SJCRH30 (cell line): ENCODE results near the gene SETX. TPM values are rescaled to one million over a fixed set of nuclear protein-coding genes. Genes with fewer than 3 reads are reported as not detected.

Experiments
- DNase-seq, 2 experiments: peaks; one replicate each; pipeline ENCODE4 v3.0.0-alpha.2; 2015 to 2020
- H3K27ac ChIP-seq: fragments of 250-450 bp; sonication (Bioruptor Pico); 2 replicates; pipeline ENCODE4 v1.5.1; 2020; ENCODE audit warnings: mild to moderate bottlenecking, moderate library complexity
- H3K27me3 ChIP-seq: fragments of 250-450 bp; sonication (Bioruptor Pico); 2 replicates; pipeline ENCODE4 v1.5.1; 2020; ENCODE audit warnings: mild to moderate bottlenecking, moderate library complexity
- H3K36me3 ChIP-seq: fragments of 250-450 bp; sonication (Bioruptor Pico); 2 replicates; pipeline ENCODE4 v1.5.1; 2020; ENCODE audit warnings: mild to moderate bottlenecking, moderate library complexity
- H3K4me1 ChIP-seq: fragments of 250-450 bp; sonication (Bioruptor Pico); 2 replicates; pipeline ENCODE4 v1.5.1; 2020; ENCODE audit warnings: mild to moderate bottlenecking, moderate library complexity
- H3K4me3 ChIP-seq: fragments of 250-450 bp; sonication (Bioruptor Pico); 2 replicates; pipeline ENCODE4 v1.5.1; 2020; ENCODE audit warnings: mild to moderate bottlenecking, moderate library complexity
- H3K9me3 ChIP-seq: fragments of 250-450 bp; sonication (Bioruptor Pico); replicated peaks from 2 replicates; pipeline ENCODE4 v1.5.1; 2020; ENCODE audit warnings: mild to moderate bottlenecking, moderate library complexity
- total RNA-seq: library from RNA; depleted of rRNA; stranded (reverse); fragments of >200 nt; shearing (Covaris generic); gene quantifications from 2 replicates; pipeline ENCODE4 v1.2.3, GENCODE V29; 2014

The SETX gene
- total RNA-seq, 1 experiment from 2014 or later, result 51.7 TPM

DNA sequence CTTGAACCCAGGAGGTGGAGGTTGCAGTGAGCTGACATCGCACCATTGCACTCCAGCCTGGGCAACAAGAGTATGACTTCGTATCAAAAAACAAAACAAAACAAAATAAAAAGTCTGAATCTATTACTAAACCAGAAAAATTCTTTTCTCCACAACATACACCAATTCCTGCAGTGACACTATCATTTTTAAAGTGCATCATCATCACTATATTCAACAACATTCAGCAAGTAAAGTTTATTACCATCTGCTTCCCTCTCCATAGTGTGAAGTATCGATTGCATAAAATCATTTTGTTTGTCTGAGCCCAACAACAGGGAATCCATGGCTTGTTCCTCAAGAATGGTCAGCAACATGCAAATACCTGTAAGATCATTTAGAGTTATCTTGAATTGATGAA is 20.4 kb downstream of the SETX start:
- Histone ChIP-seq H3K27me3 (no peaks in the 10 kb centered on the region), H3K27ac (no peak overlapping the region), H3K9me3 (no peaks in the 10 kb centered on the region), H3K4me1 (no peaks in the 10 kb centered on the region), H3K4me3 (no peak overlapping the region), H3K36me3 (peaks cover 81% of the 10 kb centered on the region)
- DNase-seq, result no peak

DNA sequence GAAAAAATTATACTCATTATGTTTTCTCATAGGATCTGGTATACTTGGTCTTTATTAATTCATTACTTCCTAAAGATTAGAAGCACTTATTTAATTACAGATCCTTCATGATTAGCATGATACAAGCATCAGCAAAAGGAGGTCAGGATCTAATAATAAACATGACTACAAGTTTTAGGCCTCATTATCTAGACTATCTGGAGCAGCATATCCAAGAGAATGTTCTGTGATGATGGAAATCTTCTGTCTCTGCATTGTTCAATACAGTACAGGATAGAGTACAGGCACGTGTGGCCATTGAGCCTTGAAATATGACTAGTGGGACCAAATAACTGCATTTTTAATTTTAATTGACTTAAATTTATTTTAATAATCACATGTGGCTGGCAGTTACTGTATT is 21.2 kb downstream of the SETX start:
- H3K36me3 ChIP-seq, result peaks cover 83% of the 10 kb centered on the region
- no peak overlapping the region for H3K4me3 ChIP-seq
- DNase-seq, result no peak
- H3K27me3 ChIP-seq, result no peaks in the 10 kb centered on the region
- no peak overlapping the region for H3K27ac ChIP-seq
- H3K4me1 ChIP-seq, result no peaks in the 10 kb centered on the region
- H3K9me3 ChIP-seq, result no peaks in the 10 kb centered on the region

DNA sequence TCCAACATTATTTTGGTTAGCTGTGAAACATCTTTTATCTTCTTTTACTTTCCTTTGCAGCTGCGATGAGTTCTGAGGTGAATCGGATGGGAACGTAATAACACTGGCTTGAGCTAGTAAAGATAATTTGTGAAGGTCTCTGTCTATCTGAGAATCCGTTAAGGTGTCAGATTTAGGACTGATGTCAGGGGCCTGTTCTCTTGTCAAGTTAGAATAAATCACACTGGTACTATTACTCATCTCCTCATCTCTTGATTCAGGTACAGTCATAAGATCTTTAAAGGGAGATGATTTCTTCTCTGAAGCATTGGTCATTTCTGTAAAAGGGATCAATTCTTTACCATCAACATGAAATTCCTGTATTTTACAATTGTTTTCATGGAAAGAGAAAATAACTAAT is 26.2 kb downstream of the SETX start:
- Histone ChIP-seq H3K9me3 (no peaks in the 10 kb centered on the region), H3K36me3 (peaks cover 86% of the 10 kb centered on the region), H3K4me1 (no peaks in the 10 kb centered on the region), H3K27me3 (no peaks in the 10 kb centered on the region), H3K4me3 (no peak overlapping the region), H3K27ac (no peak overlapping the region)
- DNase-seq, result no peak

DNA sequence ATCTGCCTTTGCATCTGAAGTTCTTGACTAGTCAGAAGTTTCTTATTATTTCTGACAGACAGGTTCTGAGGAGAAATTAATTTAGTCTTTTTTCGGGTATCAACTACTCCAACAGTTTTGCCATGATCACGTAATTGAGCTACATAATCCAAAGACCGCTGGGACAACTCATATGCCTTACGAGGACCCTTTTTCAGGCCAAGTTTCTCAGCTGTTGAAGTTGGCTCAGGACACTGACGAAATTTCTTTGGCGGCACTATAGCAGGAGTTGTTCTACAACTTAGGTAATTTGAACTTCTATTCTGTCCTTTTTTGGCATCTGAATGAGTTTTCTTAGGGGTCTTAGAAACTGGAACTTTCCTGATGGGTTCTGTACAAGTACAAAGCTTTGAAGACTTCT is 27.2 kb downstream of the SETX start:
- Histone ChIP-seq H3K9me3 (no peaks in the 10 kb centered on the region), H3K4me3 (no peak overlapping the region), H3K27me3 (no peaks in the 10 kb centered on the region), H3K36me3 (peaks cover 91% of the 10 kb centered on the region), H3K4me1 (no peaks in the 10 kb centered on the region), H3K27ac (no peak overlapping the region)
- DNase-seq, result no peak

DNA sequence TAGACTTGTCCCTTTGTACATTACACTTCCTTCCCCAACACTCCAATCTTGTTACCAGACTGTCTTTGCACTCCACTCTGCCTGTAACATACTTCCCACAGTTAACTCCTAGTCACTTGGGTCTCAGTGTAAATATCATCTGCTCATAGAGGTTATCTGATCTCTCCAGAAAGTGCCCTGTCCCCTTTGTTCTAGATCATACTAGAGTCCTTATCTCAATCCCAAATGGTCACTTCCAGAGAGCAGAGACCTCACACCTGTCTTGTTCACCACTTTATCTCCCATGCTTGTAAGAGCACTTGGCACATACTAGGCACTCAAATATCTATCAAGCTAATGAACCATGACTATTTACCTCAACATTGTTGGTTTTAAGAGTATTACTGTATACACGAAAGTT is 30.4 kb downstream of the SETX start:
- peaks cover 82% of the 10 kb centered on the region for H3K36me3 ChIP-seq

DNA sequence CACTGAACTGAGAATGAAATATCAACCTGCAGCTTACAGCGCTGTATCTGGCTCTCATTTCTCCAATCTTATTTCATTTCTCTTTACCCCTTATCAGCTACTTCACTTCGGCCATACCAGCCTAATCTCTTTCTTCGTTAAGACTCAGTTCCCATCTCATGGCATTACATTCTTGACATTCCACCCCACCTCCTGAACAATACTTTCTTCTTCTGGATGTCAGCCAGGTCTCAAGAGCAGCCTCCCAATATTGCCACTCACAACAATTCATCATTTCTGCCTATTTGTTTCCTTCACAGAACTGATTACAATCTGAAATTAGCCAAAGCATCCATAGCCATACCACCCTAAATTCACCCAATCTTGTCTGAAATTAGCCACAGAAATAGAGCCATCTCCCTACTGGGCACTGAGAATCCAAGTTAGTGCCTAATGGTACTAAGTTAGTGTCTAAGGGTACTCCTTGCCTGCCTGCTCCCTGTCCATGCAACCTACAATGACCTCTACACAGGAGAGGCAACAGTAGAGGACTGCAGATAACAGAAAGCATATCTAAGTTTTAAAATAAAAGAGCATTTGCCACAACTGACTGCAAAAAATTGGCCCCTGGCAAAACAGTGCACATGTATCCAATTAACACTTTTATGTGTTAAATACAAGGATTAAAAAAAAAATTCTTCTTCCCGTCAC is 35.2 kb downstream of the SETX start:
- no peaks in the 10 kb centered on the region for H3K9me3 ChIP-seq
- H3K27me3 ChIP-seq, result no peaks in the 10 kb centered on the region
- peaks cover 72% of the 10 kb centered on the region for H3K36me3 ChIP-seq
- H3K27ac ChIP-seq, result no peak overlapping the region
- H3K4me3 ChIP-seq, result no peak overlapping the region
- DNase-seq, result no peak
- H3K4me1 ChIP-seq, result peaks cover 6% of the 10 kb centered on the region; the same call in 1 of the 2 replicates

More for the DNA sequence above, 30.4 kb downstream of the SETX start:
- H3K9me3 ChIP-seq, result no peaks in the 10 kb centered on the region
- DNase-seq, result peak in 1 of 2 experiments; percentile 11
- H3K4me1 ChIP-seq, result peaks cover 5% of the 10 kb centered on the region; the same call in 1 of the 2 replicates
- H3K4me3 ChIP-seq, result no peak overlapping the region
- H3K27me3 ChIP-seq, result no peaks in the 10 kb centered on the region
- H3K27ac ChIP-seq, result no peak overlapping the region

DNA sequence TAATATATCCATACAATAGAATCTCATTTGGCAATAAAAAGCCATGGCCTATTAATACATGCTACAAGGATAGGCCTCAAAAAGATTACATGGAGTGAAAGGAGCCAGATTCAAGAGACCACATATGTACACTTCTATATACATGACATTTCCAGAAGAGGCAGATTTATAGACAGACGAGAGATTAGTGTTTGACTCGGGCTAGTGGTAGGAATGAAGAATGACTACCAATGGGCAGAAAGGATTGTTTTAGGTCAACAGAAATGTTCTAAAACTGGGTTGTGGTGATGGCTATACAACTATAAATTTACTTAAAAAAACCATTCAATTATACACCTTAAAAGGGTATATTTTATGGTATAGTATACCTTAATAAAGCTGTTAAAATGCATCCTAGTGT is 41.9 kb downstream of the SETX start:
- Histone ChIP-seq H3K9me3 (no peaks in the 10 kb centered on the region), H3K4me3 (no peak overlapping the region), H3K27me3 (no peaks in the 10 kb centered on the region), H3K4me1 (no peaks in the 10 kb centered on the region), H3K36me3 (peaks cover 47% of the 10 kb centered on the region), H3K27ac (no peak overlapping the region)
- no peak for DNase-seq

DNA sequence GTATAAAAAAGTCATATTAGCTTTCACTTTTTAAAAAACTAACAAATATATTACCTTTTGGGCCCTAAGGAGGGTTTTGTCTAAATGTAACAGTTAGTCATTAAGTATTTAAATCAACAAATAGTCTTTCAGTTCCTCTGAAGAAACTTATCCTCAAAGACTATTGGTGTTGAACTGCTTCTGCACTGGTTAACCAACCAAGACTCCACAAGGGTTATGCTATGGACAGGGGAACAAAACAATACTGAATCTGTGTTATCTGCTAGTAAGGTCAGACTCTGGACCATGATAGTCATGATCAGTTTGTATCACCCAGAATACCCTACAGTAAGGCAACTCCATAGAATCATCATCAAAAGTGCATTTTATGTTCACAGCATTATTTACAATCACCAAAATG is 42.4 kb downstream of the SETX start:
- H3K27me3 ChIP-seq, result no peaks in the 10 kb centered on the region
- H3K4me3 ChIP-seq, result no peak overlapping the region
- DNase-seq, result no peak
- no peaks in the 10 kb centered on the region for H3K9me3 ChIP-seq
- H3K4me1 ChIP-seq, result no peaks in the 10 kb centered on the region
- peaks cover 50% of the 10 kb centered on the region for H3K36me3 ChIP-seq
- no peak overlapping the region for H3K27ac ChIP-seq

DNA sequence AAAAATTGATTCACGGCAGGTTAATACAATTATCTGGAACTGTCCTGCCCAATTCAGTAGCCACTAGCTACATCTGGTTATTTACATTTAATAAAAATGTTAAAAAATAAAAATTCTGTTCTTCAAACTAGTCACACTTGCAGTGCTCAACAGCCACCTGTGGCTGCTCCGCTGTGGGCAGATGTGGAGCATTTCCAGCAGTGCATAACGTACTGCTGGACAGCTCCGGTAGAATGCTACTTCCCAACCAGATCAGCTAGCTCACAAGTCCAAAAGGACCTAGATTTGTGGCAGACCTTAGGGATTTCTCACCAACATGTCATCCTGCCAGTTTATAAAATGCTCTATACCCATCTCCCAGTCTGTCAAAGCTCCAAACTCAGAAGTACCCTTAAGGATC is 42.8 kb downstream of the SETX start:
- DNase-seq, result no peak
- Histone ChIP-seq H3K27ac (no peak overlapping the region), H3K4me1 (no peaks in the 10 kb centered on the region), H3K9me3 (no peaks in the 10 kb centered on the region), H3K4me3 (no peak overlapping the region), H3K27me3 (no peaks in the 10 kb centered on the region), H3K36me3 (peaks cover 51% of the 10 kb centered on the region)

DNA sequence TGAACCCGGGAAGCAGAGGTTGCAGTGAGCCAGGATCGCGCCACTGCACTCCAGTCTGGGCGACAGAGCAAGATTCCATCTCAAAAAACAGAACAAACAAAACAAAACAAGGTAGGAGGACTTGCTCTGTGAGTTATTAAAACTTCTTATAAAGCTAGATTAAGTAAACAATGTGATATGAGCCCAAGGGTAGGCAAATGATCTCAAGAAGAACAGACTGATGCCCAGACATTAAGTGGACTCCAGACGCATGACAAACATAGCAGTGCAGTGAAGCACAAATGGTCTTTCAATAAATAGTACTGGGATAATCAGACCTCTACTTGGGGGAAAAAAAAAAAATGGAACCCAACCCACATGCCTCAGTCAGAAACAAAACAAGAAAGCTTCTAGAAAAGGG is 45.7 kb downstream of the SETX start:
- Histone ChIP-seq H3K36me3 (peaks cover 53% of the 10 kb centered on the region), H3K4me3 (no peak overlapping the region), H3K4me1 (no peaks in the 10 kb centered on the region), H3K27me3 (no peaks in the 10 kb centered on the region), H3K27ac (no peak overlapping the region), H3K9me3 (no peaks in the 10 kb centered on the region)
- DNase-seq, result no peak

DNA sequence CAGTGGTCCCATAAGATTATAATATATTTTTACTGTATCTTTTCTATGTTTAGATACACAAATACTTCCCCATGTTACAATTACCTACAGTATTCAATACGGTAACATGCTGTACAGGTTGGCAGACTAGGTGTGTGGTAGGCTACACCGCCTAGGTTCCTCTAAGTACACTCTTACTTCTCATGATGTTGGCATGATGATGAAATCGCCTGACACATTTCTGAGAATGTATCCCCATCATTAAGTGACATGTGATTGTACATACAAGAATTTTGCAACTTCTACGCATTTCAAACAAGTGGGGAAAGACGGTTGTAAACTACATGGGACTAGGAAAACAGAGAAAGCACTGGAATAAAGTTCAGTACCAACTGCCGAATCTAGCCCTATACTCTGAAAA is 53.3 kb downstream of the SETX start:
- no peaks in the 10 kb centered on the region for H3K27me3 ChIP-seq
- peaks cover 68% of the 10 kb centered on the region for H3K36me3 ChIP-seq
- no peaks in the 10 kb centered on the region for H3K4me1 ChIP-seq
- H3K27ac ChIP-seq, result no peak overlapping the region
- H3K9me3 ChIP-seq, result no peaks in the 10 kb centered on the region
- H3K4me3 ChIP-seq, result no peak overlapping the region
- no peak for DNase-seq

DNA sequence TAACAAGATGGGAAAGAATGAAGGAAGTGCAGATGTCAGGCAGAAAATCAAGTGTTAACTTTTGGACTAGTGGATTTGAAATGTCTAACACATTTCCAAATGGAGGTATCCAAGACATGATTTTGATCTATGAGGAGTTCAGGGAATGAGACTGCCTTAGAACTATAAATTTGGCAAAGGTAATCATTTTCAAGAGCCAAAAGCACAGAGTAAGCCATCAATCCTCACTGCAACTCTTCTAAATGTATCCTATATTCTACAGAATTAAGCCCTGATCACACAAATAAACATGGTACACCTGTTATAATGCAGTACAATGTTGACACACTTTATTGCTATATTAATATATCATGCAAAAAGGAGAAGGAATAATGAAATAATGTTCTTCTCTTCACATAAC is 55.6 kb downstream of the SETX start:
- H3K36me3 ChIP-seq, result peaks cover 76% of the 10 kb centered on the region
- no peak overlapping the region for H3K4me3 ChIP-seq
- no peaks in the 10 kb centered on the region for H3K4me1 ChIP-seq
- DNase-seq, result no peak
- no peaks in the 10 kb centered on the region for H3K9me3 ChIP-seq
- H3K27ac ChIP-seq, result no peak overlapping the region
- no peaks in the 10 kb centered on the region for H3K27me3 ChIP-seq

DNA sequence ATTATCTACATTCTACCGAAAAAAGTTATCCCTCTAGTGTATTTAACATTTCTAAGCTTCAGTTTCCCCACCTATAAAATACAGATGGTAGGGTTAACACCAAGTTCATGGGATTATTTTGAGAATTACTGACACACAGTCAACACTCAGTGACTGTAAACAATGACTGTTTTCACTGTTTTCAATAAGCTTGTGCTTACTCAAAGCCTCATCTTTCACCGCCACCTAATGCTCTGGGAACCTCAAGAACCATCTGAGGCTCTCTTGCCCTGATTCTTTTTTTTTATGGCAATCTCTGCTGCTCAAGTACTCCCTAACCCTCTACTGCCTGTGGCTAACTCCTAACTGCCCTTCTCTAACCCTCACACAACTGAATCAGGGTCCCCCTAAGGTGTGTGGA is 59.6 kb downstream of the SETX start:
- H3K4me3 ChIP-seq, result no peak overlapping the region
- no peaks in the 10 kb centered on the region for H3K27me3 ChIP-seq
- no peaks in the 10 kb centered on the region for H3K4me1 ChIP-seq
- no peak for DNase-seq
- peaks cover 76% of the 10 kb centered on the region for H3K36me3 ChIP-seq
- no peak overlapping the region for H3K27ac ChIP-seq
- no peaks in the 10 kb centered on the region for H3K9me3 ChIP-seq

DNA sequence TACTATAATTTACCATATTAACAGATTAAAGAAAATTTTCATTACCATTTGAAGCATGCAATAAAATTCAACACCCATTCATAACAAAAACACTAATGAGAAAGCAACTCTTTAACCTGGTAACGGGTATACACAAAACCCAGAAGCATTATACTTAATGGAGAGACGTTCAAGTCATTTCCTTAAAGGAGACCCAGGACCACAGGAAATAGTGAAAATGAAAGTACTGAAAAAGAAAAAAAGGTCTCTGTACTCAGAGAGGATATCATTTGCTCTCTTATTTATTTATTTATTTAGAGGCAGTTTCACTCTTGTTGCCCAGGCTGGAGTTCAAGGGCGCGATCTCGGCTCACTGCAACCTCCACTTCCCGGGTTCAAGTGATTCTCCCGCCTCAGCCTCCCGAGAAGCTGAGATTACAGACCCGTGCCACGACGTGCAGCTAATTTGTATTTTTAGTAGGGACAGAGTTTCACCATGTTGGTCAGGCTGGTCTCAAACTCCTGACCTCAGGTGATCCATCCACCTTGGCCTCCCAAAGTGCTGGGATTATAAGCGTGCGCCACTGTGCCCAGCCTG is 61.6 kb downstream of the SETX start:
- Histone ChIP-seq H3K36me3 (peaks cover 65% of the 10 kb centered on the region), H3K4me3 (no peak overlapping the region), H3K9me3 (no peaks in the 10 kb centered on the region), H3K27me3 (no peaks in the 10 kb centered on the region), H3K27ac (no peak overlapping the region), H3K4me1 (no peaks in the 10 kb centered on the region)
- no peak for DNase-seq

DNA sequence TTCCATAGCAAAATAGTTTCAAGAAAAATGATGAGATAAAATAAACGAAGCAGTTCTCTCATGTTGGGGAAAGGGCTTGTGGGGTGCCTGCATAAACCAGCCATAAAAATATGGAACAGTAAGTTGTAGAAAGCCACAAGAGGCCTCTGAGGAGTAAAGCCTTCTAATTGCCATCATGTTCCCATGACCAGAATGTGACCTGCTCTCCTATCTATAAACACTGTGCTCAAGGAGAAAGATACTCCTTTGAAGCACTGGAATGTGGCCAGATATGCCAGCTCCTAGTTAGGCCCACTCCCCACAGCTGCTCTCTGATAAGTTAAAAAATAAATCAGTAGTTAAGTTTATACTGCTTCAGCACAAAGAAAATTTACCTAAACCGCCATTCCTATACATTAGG is 65.8 kb downstream of the SETX start:
- H3K27me3 ChIP-seq, result no peaks in the 10 kb centered on the region
- no peaks in the 10 kb centered on the region for H3K9me3 ChIP-seq
- no peak overlapping the region for H3K4me3 ChIP-seq
- peak in 1 of 2 experiments; percentile 15 for DNase-seq
- H3K36me3 ChIP-seq, result peaks cover 60% of the 10 kb centered on the region
- H3K4me1 ChIP-seq, result no peaks in the 10 kb centered on the region
- H3K27ac ChIP-seq, result no peak overlapping the region

DNA sequence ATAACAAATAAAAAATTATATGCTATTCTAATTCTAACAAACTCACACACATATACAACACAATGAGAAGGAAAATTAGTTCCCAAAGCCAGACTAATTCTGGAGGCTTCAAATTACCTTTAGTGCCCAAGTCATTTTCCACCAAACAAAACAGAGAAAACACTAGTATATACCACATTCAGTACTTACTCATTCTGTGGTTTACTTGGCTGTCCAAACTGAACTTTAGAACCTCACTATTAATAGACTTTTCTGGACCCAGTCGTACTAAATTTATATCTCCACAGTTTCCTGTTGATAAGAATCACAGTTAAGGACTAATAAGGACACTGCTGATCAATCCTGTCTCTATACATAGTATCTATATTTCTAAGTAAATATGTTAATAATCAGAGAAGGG is 66.4 kb downstream of the SETX start:
- Histone ChIP-seq H3K4me1 (no peaks in the 10 kb centered on the region), H3K27me3 (no peaks in the 10 kb centered on the region)

More for the DNA sequence above, 66.4 kb downstream of the SETX start:
- Histone ChIP-seq H3K9me3 (no peaks in the 10 kb centered on the region), H3K36me3 (peaks cover 61% of the 10 kb centered on the region), H3K27ac (no peak overlapping the region), H3K4me3 (no peak overlapping the region)
- DNase-seq, result no peak
